Activated naive CD8-positive, alpha-beta T cell treated with anti-CD3 and anti-CD28 coated beads for 36 hours (primary cell): ENCODE measurements around the gene P2RX1. TPM values are rescaled to one million over a fixed set of nuclear protein-coding genes. Genes with fewer than 3 reads are reported as not detected.
A peak's percentile ranks its signal among the peaks of the same experiment; 100 is the strongest.

Source experiments
- DNase-seq: peaks from one replicate; pipeline ENCODE4 v3.0.0; 2021
- H3K27ac Mint-ChIP-seq: one replicate; pipeline ENCODE4 v1.8.0; 2022; ENCODE audit warnings: mild to moderate bottlenecking, moderate library complexity, mixed read lengths
- H3K27me3 Mint-ChIP-seq: one replicate; pipeline ENCODE4 v1.8.0; 2022; ENCODE audit warnings: mild to moderate bottlenecking, mixed read lengths
- H3K36me3 Mint-ChIP-seq: one replicate; pipeline ENCODE4 v1.8.0; 2021; ENCODE audit warnings: mild to moderate bottlenecking, mixed read lengths
- H3K4me1 Mint-ChIP-seq: one replicate; pipeline ENCODE4 v1.8.0; 2021; ENCODE audit warnings: mixed read lengths
- H3K4me3 Mint-ChIP-seq: one replicate; pipeline ENCODE4 v1.8.0; 2022; ENCODE audit warnings: mild to moderate bottlenecking, moderate library complexity, mixed read lengths
- H3K9me3 Mint-ChIP-seq: one replicate; pipeline ENCODE4 v1.8.0; 2022; ENCODE audit warnings: mixed read lengths
- total RNA-seq, 2 experiments: library from RNA; stranded (reverse); gene quantifications; one replicate each; pipeline ENCODE4 v1.2.3, GENCODE V29; 2021

P2RX1 gene
- total RNA-seq, 2 experiments from 2014 or later: 0.45 to 0.54 TPM

DNA sequence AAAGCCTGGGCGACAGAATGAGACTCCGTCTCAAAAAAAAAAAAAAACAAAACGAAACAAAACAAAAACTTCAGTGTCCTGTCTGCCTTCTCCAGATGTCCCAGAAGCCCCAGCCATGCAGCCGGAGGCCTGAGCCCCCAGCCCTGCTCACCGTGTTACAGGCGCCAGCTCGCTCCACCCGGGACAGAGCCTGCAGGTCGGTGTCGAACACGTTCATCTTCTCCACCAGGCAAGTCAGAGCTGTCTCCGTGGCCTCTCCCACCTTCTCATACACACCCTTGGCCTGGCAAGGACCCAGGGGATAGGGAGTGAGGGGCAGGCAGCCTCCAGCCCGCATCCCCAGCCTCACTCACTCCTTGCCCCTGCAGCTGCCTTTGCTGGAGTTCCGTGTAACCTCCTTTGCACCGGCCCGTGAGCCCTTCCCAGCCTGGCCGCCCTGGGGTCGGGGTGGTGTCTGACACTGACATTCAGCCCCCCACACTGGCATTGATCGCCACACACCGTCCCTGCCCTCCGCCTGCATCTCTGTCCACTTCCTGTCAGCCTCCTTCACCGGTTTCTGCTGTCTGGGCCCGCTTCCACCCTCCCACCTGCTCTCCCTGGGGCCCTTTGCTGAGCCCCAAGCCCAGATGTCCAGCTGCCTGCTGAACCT is 27.1 kb upstream of the P2RX1 start:
- Mint-ChIP-seq H3K27me3 (no peaks in the 10 kb centered on the region), H3K9me3 (no peaks in the 10 kb centered on the region), H3K4me3 (no peak overlapping the region), H3K27ac (no peak overlapping the region), H3K4me1 (peaks cover 2% of the 10 kb centered on the region), H3K36me3 (peaks cover 20% of the 10 kb centered on the region)
- no peak for DNase-seq

DNA sequence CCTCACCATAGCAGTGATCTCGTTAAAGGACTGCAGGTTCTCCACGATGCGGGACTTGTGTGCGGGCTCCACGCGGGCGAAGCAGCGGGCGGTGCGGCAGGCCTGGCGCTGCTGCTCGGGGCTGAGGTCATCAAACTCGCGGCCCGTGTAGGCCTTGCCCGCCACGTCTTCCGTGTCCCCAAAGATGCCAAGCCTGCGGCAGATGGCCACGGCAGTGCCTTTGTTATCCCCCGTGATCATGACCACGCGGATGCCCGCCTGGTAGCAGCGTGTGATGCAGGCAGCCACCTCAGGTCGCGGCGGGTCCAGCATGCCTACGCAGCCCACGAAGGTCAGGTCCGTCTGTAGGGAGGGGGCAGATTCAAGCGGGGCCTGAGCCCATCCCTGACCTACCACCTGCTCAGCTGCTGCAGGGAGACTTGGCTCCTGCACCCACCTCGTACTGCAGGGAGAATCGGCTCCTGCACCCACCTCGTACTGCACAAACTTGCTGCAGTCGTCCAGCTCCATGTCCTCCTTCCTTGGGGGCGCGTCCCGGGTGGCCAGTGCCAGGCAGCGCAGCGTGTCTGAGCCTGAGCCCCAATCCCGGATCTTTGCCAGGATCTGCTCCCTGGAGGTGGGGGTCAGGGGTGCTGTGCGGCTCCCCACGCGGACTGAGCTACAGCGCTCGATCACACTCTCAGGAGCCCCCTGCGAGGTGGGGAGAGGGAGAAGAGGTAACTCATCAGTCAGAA is 24.9 kb upstream of the P2RX1 start:
- Mint-ChIP-seq H3K27ac (no peak overlapping the region), H3K36me3 (peaks cover 34% of the 10 kb centered on the region), H3K9me3 (no peaks in the 10 kb centered on the region), H3K4me1 (peaks cover 2% of the 10 kb centered on the region), H3K4me3 (no peak overlapping the region), H3K27me3 (no peaks in the 10 kb centered on the region)
- DNase-seq: no peak

DNA sequence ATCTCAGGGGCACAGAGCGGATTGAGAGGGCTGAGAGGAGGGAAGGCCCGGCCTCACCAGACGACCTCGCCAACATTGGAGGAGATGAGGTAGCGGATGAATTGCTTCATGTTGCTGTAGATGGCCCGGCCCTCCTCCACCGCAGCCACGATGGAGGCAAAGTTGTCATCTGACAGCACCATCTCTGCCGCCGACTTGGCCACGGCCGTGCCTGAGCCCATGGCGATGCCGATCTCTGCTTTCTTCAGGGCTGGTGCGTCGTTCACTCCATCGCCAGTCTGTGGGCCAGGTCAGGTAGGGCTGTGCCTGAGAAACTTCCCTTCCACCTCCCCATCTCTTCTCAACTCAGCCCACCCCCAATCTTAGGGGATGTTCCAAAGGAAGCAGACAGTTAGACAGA is 21.1 kb upstream of the P2RX1 start:
- H3K36me3 Mint-ChIP-seq: peaks cover 30% of the 10 kb centered on the region
- DNase-seq: no peak
- H3K9me3 Mint-ChIP-seq: no peaks in the 10 kb centered on the region
- no peaks in the 10 kb centered on the region for H3K4me1 Mint-ChIP-seq
- no peak overlapping the region for H3K4me3 Mint-ChIP-seq
- no peak overlapping the region for H3K27ac Mint-ChIP-seq
- no peaks in the 10 kb centered on the region for H3K27me3 Mint-ChIP-seq

DNA sequence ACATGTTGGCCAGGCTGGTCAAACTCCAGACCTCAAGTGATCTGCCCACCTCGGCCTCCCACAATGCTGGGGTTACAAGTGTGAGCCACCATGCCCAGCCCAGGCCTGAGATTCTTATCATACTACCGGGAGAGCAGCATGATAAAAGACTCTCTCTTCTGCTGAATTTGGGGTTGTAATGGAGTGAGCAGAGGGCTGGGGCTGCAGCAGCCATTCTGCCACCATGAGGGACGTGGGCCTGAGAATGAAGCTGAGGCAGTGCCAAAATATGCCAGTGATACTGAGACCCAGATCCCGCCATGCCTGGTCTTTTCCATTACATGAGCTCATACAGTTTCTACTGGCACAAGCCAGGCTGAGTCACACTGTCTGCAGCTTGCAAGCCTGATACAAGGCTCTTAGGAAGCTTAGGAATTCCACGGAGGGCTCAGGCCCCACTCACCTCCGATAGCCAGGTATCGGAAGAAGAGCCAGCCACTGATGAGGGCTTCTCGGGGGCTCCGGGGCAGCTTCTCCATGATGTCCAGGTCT is 19.6 kb upstream of the P2RX1 start:
- H3K27ac Mint-ChIP-seq: no peak overlapping the region
- DNase-seq: no peak
- H3K27me3 Mint-ChIP-seq: no peaks in the 10 kb centered on the region
- H3K4me3 Mint-ChIP-seq: no peak overlapping the region
- no peaks in the 10 kb centered on the region for H3K9me3 Mint-ChIP-seq
- peaks cover 28% of the 10 kb centered on the region for H3K36me3 Mint-ChIP-seq
- no peaks in the 10 kb centered on the region for H3K4me1 Mint-ChIP-seq

DNA sequence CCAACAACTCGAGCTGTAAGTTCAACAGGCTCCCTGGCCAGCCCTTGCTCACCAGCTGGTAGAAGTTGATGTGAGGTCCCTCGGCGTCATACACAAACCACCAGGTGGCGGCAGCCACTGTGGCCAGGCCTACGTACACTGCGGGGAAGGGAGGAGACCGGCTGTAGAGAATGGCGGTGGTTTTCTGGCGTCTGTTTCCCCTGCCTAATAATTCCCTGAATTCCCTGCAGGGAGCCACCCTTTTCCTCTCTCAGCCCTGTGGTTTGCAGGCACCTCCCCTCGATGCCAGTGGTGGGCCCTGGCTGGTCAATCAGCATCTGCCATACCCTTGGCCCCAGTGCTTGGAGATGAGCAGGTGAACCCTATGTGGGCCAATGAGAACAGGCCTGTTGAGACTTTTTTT is 18.9 kb upstream of the P2RX1 start:
- H3K36me3 Mint-ChIP-seq: peaks cover 28% of the 10 kb centered on the region
- peak; percentile 30 for DNase-seq

DNA sequence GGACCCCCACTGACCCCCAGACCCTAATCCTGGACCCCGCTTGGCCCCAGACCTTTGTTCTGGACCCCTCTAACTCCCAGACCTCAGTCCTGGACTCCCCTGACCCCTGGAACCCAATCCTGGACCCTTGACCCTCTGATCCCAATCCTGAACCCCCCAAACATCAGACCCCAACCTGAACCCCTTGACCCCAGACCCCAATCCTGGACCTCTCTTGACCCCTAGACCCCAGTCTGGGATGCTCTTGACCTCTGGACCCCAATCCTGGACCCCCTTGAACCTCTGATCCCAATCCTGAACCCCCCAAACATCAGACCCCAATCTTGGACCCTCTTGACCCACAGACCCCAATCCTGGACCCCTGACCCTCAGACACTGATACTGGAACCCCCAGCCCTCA is 13.5 kb upstream of the P2RX1 start:
- DNase-seq: no peak
- Mint-ChIP-seq H3K4me3 (no peak overlapping the region), H3K36me3 (peaks cover 4% of the 10 kb centered on the region), H3K27me3 (no peaks in the 10 kb centered on the region), H3K9me3 (no peaks in the 10 kb centered on the region), H3K27ac (no peak overlapping the region), H3K4me1 (no peaks in the 10 kb centered on the region)

More for the DNA sequence above, 18.9 kb upstream of the P2RX1 start:
- H3K9me3 Mint-ChIP-seq: no peaks in the 10 kb centered on the region
- no peaks in the 10 kb centered on the region for H3K4me1 Mint-ChIP-seq
- no peak overlapping the region for H3K27ac Mint-ChIP-seq
- H3K27me3 Mint-ChIP-seq: no peaks in the 10 kb centered on the region
- H3K4me3 Mint-ChIP-seq: no peak overlapping the region

DNA sequence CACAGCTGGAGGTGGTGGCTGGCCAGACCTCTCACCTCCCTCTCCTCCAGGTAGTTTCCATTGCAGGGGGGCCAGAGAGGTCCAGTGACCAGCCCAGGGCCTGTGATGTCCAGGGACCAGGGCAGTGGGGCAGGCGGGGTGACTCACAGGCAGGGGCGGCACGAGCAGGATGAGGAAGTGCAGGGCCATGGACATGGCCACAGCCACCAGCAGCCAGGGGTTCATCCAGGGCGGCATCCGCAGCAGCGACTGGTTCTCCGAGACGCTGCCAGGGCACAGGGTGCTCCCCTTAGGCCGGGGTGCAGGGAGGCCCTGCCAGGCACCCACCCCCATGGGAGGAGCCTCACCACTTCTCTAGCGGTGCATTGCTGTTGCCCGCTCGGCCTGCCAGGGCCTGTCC is 12.9 kb upstream of the P2RX1 start:
- no peak overlapping the region for H3K27ac Mint-ChIP-seq

DNA sequence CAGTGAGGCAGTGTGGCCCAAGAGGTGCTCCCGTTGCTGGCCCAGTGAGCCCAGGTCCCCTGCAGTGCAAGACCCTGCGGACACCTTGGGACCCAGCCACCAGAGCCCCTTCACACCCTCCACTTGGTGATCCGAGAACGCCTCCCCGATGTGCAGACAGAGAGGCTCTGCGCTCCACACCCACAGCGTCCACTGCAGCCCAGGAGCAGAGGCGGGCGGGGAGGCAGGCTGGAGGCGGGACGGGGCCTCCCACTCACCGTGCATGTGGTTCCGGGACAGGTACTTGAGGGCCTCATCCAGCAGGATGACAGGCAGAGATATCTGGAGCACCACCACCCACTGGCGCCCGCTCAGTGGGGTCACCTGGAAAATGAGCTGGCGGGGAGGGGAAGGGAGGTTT is 12.1 kb upstream of the P2RX1 start:
- H3K27me3 Mint-ChIP-seq: no peaks in the 10 kb centered on the region
- no peak overlapping the region for H3K27ac Mint-ChIP-seq
- H3K9me3 Mint-ChIP-seq: no peaks in the 10 kb centered on the region
- no peak for DNase-seq
- no peak overlapping the region for H3K4me3 Mint-ChIP-seq
- H3K4me1 Mint-ChIP-seq: no peaks in the 10 kb centered on the region
- peaks cover 3% of the 10 kb centered on the region for H3K36me3 Mint-ChIP-seq

More for the DNA sequence above, 12.9 kb upstream of the P2RX1 start:
- Mint-ChIP-seq H3K4me3 (no peak overlapping the region), H3K9me3 (no peaks in the 10 kb centered on the region), H3K4me1 (no peaks in the 10 kb centered on the region), H3K36me3 (peaks cover 3% of the 10 kb centered on the region), H3K27me3 (no peaks in the 10 kb centered on the region)
- no peak for DNase-seq

DNA sequence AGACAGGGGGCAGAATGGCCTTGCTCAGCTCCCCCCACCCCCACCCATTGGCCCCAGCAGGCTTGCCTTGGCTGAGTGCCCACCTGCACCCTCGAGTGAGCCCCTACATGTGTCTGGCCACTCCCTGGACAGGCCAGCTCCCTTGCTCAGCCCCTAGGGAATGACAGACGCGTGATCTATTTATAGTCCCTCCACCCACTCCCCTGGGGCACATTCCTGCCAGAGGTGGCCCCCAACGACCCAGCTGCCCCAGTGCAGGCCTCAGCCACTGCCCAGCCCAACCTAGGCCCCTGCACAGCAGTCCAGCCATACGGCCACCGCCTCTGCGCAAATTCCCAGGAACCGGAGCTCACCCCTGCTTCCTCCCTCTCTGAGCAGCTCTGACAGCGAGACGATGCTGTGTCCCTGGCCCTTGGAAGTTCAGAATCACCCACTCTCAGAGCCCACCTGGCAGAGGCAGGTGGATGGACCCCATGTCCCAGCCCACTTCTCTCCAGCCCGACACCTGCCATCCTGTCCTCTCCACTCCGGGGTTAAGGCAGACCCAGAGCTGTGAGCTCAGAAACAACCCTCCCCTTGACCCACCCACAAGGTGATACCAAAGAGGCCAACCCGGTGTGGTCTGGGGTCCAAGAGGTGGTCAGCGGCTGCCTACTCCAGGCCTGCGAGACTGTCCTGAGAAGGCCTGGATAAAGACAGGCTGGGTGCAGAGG is 11.5 kb upstream of the P2RX1 start:
- H3K4me3 Mint-ChIP-seq: no peak overlapping the region
- no peaks in the 10 kb centered on the region for H3K4me1 Mint-ChIP-seq
- no peaks in the 10 kb centered on the region for H3K27me3 Mint-ChIP-seq
- no peak overlapping the region for H3K27ac Mint-ChIP-seq
- DNase-seq: no peak
- H3K9me3 Mint-ChIP-seq: no peaks in the 10 kb centered on the region
- peaks cover 3% of the 10 kb centered on the region for H3K36me3 Mint-ChIP-seq

DNA sequence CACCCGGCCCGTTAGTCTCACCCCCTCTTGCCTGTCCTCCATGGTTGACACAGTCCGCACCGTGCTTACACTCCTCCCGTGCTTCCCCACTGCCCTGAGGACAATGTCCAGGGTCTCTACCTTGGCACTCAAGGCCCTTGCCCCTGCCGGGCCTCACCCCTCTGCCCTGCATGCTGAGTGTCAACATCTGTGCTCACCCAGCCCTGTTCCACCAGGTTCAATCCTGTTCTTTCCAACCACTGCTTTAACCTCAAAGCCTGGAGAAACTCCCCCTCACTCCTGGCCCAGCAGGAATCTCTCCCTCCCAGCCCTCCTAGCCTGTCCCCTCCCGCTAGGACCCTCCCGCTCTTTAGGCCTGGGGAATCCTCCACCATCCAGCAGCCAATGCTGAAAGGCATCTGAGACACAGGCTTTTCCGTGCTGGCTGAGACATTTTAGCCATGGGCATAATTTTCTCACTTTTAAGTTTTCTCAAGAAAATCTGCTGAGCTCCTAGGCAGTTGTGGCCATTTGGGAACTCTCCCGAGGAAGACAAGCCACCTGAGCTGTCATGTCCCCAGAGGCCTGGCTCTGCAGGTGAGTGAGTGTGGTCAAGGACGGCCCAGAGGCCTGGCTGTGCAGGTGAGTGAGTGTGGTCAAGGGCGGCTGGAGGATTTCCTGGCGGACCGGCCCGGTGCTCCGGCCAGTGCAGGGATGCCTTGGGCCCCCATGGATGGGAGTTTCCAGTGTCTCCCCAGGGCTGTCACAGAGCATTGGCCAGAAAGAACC is 10.8 kb upstream of the P2RX1 start:
- Mint-ChIP-seq H3K27ac (peak overlapping the region; percentile 28), H3K9me3 (no peaks in the 10 kb centered on the region), H3K4me3 (no peak overlapping the region), H3K4me1 (no peaks in the 10 kb centered on the region), H3K36me3 (no peaks in the 10 kb centered on the region), H3K27me3 (no peaks in the 10 kb centered on the region)
- no peak for DNase-seq

DNA sequence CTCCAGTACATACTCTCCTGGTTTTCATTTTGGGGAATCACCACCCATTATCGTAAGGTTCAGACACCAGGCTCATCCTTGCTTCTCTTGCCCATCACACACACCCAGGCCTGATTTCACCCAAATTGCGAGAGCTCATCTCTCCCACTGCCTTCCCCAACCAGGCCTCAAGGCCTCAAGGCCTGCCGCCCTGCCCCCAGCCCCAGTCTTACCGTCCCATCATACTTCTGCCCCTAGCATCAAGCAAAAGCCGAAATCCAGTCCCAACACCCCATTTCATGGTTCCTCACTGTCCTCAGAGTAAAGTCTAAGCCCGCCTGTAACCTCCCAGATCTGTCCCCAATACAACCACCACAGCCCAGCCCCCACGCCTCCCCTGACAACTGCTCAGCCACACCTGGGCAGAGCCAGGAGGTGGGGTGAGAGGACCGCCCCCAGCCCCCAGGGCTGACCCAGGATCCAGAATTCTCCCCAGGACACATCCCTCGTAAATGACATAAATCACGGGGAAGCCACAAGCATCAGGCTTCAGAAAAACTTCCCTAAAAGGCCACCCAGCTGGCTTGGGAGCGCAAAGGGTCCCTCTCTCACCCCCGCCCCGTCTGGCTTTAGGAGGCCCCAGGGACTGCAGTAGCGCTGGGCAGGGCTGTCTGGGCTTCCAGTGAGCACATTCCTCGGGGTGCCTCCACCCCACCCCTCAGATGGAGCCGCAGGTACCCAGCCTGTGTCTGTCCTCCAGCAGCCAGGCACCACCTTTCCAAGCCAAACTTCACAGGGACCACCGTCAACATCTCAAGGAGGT is 9.6 kb upstream of the P2RX1 start:
- H3K9me3 Mint-ChIP-seq: no peaks in the 10 kb centered on the region
- no peak overlapping the region for H3K27ac Mint-ChIP-seq
- no peaks in the 10 kb centered on the region for H3K4me1 Mint-ChIP-seq
- no peaks in the 10 kb centered on the region for H3K36me3 Mint-ChIP-seq
- H3K27me3 Mint-ChIP-seq: no peaks in the 10 kb centered on the region
- no peak for DNase-seq
- H3K4me3 Mint-ChIP-seq: no peak overlapping the region

DNA sequence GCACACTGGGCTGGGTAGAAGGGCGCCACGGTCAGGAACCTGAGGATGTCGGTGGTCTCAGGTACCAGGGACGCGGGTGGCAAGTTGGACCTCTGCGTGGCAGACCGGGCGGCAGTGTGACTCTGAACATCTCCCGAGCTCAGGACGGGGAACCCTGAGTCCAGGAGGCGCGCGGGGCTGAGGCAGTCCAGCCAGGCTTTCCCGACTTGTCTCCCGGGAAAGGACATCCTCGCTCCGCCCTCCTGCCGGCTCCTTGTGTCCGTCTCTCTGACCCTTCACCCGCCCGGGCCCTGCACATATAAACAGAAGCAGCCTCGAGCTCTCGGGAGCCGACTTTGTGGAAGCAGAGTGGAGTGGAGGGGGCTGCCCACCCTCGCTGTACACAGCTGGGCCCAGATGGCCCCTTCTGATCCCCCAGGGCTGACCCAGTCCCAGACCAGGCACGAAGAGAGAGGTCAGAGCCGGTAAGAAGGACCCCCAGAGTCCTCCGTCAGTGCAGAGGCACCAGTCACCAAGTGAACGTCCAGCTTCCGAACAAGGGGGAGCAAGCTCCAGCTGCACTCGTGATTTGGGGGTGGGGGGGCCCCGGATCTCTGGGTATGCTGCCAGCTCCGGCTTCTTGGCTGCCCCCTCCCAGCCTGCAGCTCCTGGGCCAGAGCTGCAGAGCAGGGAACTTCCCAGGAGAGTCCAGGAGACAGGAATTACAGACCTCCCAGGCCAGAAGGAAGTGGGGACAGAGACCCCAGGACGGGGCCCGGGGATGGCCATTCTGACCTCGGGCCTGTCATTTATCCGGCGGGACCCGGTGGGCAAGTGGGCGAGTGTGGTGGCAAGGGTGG is 8.5 kb upstream of the P2RX1 start:
- no peak overlapping the region for H3K4me3 Mint-ChIP-seq
- no peak for DNase-seq
- no peaks in the 10 kb centered on the region for H3K9me3 Mint-ChIP-seq
- no peaks in the 10 kb centered on the region for H3K27me3 Mint-ChIP-seq
- H3K36me3 Mint-ChIP-seq: no peaks in the 10 kb centered on the region
- H3K27ac Mint-ChIP-seq: no peak overlapping the region
- H3K4me1 Mint-ChIP-seq: no peaks in the 10 kb centered on the region

DNA sequence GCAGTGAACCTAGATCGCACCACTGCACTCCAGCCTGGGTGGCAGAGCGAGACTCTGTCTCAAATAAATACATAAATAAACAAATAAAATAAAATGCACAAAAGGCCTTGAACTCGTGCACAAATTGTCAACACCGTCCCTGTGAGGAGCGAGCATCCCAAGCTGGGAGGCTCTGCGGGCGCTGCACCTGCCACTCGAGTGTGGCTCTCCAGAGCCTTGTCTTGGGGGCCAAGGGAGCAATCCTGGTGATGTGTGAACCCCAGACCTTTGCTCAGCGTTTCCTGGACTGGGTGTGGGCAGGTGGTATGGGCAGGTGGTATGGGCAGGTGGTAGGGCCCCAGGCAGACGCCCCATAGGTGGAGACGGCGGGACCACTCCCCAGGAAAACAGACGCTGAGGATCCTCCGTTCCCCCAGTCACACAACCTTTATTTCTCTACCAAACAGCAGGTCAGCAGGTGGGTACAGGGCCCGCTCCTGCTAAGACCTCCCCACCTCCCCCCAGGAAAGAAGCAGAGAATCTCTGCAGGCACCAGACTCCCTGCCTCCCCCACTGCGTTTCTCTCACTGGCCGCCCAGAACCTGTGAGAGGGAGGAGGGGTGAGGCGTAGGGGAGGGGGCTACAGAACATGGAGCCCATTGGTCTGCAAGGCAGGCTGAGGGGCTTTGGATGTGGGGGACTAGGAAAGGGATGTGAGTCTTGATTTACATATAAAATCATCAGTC is 7.4 kb upstream of the P2RX1 start:
- H3K27ac Mint-ChIP-seq: no peak overlapping the region
- no peaks in the 10 kb centered on the region for H3K4me1 Mint-ChIP-seq
- H3K36me3 Mint-ChIP-seq: no peaks in the 10 kb centered on the region
- no peak for DNase-seq
- H3K9me3 Mint-ChIP-seq: no peaks in the 10 kb centered on the region
- H3K27me3 Mint-ChIP-seq: no peaks in the 10 kb centered on the region
- no peak overlapping the region for H3K4me3 Mint-ChIP-seq
